Measurements from ENCODE around the gene ADD3. TPM values are rescaled to one million over a fixed set of nuclear protein-coding genes. Genes with fewer than 3 reads are reported as not detected.

Gene ADD3
- total RNA-seq, 1 experiment from 2014 or later: 32.4 TPM

GRCh38 chr10:110088367-110089104 is 80.8 kb downstream of the ADD3 start:
- ATAC-seq: no peak
- H3K9me3 ChIP-seq (ENCODE audit: control insufficient read depth, insufficient read depth, low read depth, low read length): no peaks in the 10 kb centered on the region
- ChIA-PET POLR2A (no interaction called here), CTCF (interaction anchor here (0.7 kb wide), 1 partner anchor 61 kb away, joined by 3 read pairs; no protein-coding TSS in a partner anchor)
- no peaks in the 10 kb centered on the region for H3K27me3 ChIP-seq (ENCODE audit: control insufficient read depth, insufficient read depth, low read length)
- H3K4me3 ChIP-seq (ENCODE audit: low read depth in 2 of 2, low read length in 2 of 2): no peak overlapping the region
- no peak for TF ChIP-seq REST (IDR thresholded peaks at IDR 0.05; ENCODE audit: insufficient read depth in 1 of 2, low read depth in 2 of 2, low read length in 1 of 2)
- H3K36me3 ChIP-seq (ENCODE audit: control insufficient read depth, insufficient read depth, low read length): no peaks in the 10 kb centered on the region
- intact Hi-C loops (cut with micrococcal nuclease; ENCODE audit: unreplicated experiment): no loop called here
- in situ Hi-C loops (cut with HindIII; ENCODE audit: low pct_unique_long_range_greater_than_20kb, low sequenced_read_pairs): no loop called here
- H3K4me1 ChIP-seq (ENCODE audit: control insufficient read depth, insufficient read depth, low read length): no peaks in the 10 kb centered on the region
- DNase-seq (ENCODE audit: low read depth, low spot score): no peak
- BruUV-seq (replicated peaks): no TSS peak
- H3K27ac ChIP-seq (ENCODE audit: low read length): no peak overlapping the region

GRCh38 chr10:110091830-110092229 is 84.0 kb downstream of the ADD3 start:
- H3K4me1 ChIP-seq (ENCODE audit: control insufficient read depth, insufficient read depth, low read length): no peaks in the 10 kb centered on the region
- no peaks in the 10 kb centered on the region for H3K36me3 ChIP-seq (ENCODE audit: control insufficient read depth, insufficient read depth, low read length)
- DNase-seq (ENCODE audit: low read depth, low spot score) (no peak), ATAC-seq (no peak)
- in situ Hi-C loops (cut with HindIII; ENCODE audit: low pct_unique_long_range_greater_than_20kb, low sequenced_read_pairs) (no loop called here), intact Hi-C loops (cut with micrococcal nuclease; ENCODE audit: unreplicated experiment) (no loop called here)
- no peaks in the 10 kb centered on the region for H3K27me3 ChIP-seq (ENCODE audit: control insufficient read depth, insufficient read depth, low read length)
- TF ChIP-seq REST (IDR thresholded peaks at IDR 0.05; ENCODE audit: insufficient read depth in 1 of 2, low read depth in 2 of 2, low read length in 1 of 2) (no peak), SIN3A (IDR thresholded peaks at IDR 0.05; ENCODE audit: borderline replicate concordance, insufficient read depth, low read depth, low read length) (no peak), TCF7L2 (IDR thresholded peaks at IDR 0.05; ENCODE audit: low read depth, low read length) (no peak), CTCF (IDR thresholded peaks at IDR 0.05) (no peak), POLR2AphosphoS5 (IDR thresholded peaks at IDR 0.05; ENCODE audit: low read depth, low read length) (no peak)
- ChIA-PET POLR2A (no interaction called here), CTCF (no interaction called here)
- no TSS peak for BruUV-seq (replicated peaks)
- no peak overlapping the region for H3K4me3 ChIP-seq (ENCODE audit: low read depth in 2 of 2, low read length in 2 of 2)
- H3K27ac ChIP-seq (ENCODE audit: low read length): no peak overlapping the region
- no peaks in the 10 kb centered on the region for H3K9me3 ChIP-seq (ENCODE audit: control insufficient read depth, insufficient read depth, low read depth, low read length)

Data from Panc1 (cell line).